Osteoblast (primary cell): Measurements from ENCODE around the gene GGCT. TPM values are rescaled to one million over a fixed set of nuclear protein-coding genes. Genes with fewer than 3 reads are reported as not detected.

Source experiments
- DNase-seq: peaks from one replicate; pipeline ENCODE4 v3.0.0; 2011; ENCODE audit warnings: low spot score, mixed read lengths; ENCODE audit not compliant: insufficient read length; ENCODE audit errors: missing footprints
- H2AFZ ChIP-seq: 2 replicates; pipeline ENCODE4 v1.6.0; 2011; ENCODE audit warnings: mild to moderate bottlenecking, low read length
- H3K27ac ChIP-seq: 2 replicates; pipeline ENCODE4 v1.5.1; 2011; ENCODE audit warnings: mild to moderate bottlenecking, low read depth, low read length, moderate library complexity
- H3K27me3 ChIP-seq: 2 replicates; pipeline ENCODE4 v1.6.0; 2012; ENCODE audit warnings: mild to moderate bottlenecking, control low read depth, inconsistent platforms, low read length, moderate library complexity; ENCODE audit not compliant: insufficient read depth
- H3K36me3 ChIP-seq: 2 replicates; pipeline ENCODE4 v1.5.1; 2011; ENCODE audit warnings: mild to moderate bottlenecking, low read length, control low read depth, moderate library complexity; ENCODE audit not compliant: insufficient read depth
- H3K4me1 ChIP-seq: 2 replicates; pipeline ENCODE4 v1.5.1; 2011; ENCODE audit warnings: mild to moderate bottlenecking, low read length, control low read depth, moderate library complexity; ENCODE audit not compliant: insufficient read depth
- H3K4me2 ChIP-seq: 2 replicates; pipeline ENCODE4 v1.6.0; 2011; ENCODE audit warnings: mild to moderate bottlenecking, low read length; ENCODE audit not compliant: insufficient read depth
- H3K4me3 ChIP-seq: fragments of 200-600 bp; sonication (generic); 3 replicates; pipeline ENCODE4 v1.5.1; 2012; ENCODE audit warnings: mild to moderate bottlenecking, low read length, inconsistent platforms; ENCODE audit not compliant: insufficient read depth
- H3K79me2 ChIP-seq: 2 replicates; pipeline ENCODE4 v1.6.0; 2012; ENCODE audit warnings: mild to moderate bottlenecking, low read length, control low read depth, inconsistent platforms; ENCODE audit not compliant: insufficient read depth
- H3K9me3 ChIP-seq: 2 replicates; pipeline ENCODE4 v1.5.1; 2011; ENCODE audit warnings: low read depth, low read length, control low read depth
- H4K20me1 ChIP-seq: 2 replicates; pipeline ENCODE4 v1.6.0; 2012; ENCODE audit warnings: mild to moderate bottlenecking, low read length, control low read depth; ENCODE audit not compliant: insufficient read depth
- CTCF ChIP-seq: IDR thresholded peaks from 2 replicates; pipeline ENCODE4 v1.5.1; 2011; ENCODE audit warnings: mild to moderate bottlenecking, low read depth, low read length, moderate library complexity; ENCODE audit errors: extremely low read depth
- total RNA-seq: library from RNA; depleted of rRNA; stranded (reverse); fragments of >200 nt; gene quantifications from 2 replicates; pipeline ENCODE4 v1.2.3, GENCODE V29; 2012

Gene GGCT
- total RNA-seq, 1 donor = 24.2 TPM

GRCh38 chr7:30453016-30453415 is 51.6 kb downstream of the GGCT start:
- no peaks in the 10 kb centered on the region for H4K20me1 ChIP-seq
- H3K4me2 ChIP-seq = no peak overlapping the region
- TF ChIP-seq CTCF = no peak
- DNase-seq = no peak
- H3K79me2 ChIP-seq = no peaks in the 10 kb centered on the region
- H3K27me3 ChIP-seq = no peaks in the 10 kb centered on the region
- H3K36me3 ChIP-seq = peaks cover 45% of the 10 kb centered on the region
- H2AFZ ChIP-seq = no peak overlapping the region
- H3K4me1 ChIP-seq = peaks cover 2% of the 10 kb centered on the region
- H3K27ac ChIP-seq = no peak overlapping the region
- no peak overlapping the region for H3K4me3 ChIP-seq
- no peaks in the 10 kb centered on the region for H3K9me3 ChIP-seq

- no peaks in the 10 kb centered on the region for H3K79me2 ChIP-seq
- H4K20me1 ChIP-seq = no peaks in the 10 kb centered on the region
- H3K4me2 ChIP-seq = no peak overlapping the region
- H3K4me3 ChIP-seq = no peak overlapping the region
- peaks cover 48% of the 10 kb centered on the region for H3K36me3 ChIP-seq
- no peak for DNase-seq
- no peaks in the 10 kb centered on the region for H3K27me3 ChIP-seq
- H3K4me1 ChIP-seq = no peaks in the 10 kb centered on the region
- no peak overlapping the region for H3K27ac ChIP-seq
- no peak for TF ChIP-seq CTCF
- H3K9me3 ChIP-seq = no peaks in the 10 kb centered on the region
- no peak overlapping the region for H2AFZ ChIP-seq
These were observed 52.2 kb downstream of the GGCT start for GRCh38 chr7:30452280-30452930.

GRCh38 chr7:30451539-30452279 is 52.9 kb downstream of the GGCT start:
- H3K4me1 ChIP-seq = no peaks in the 10 kb centered on the region
- H3K4me2 ChIP-seq = no peak overlapping the region
- no peak overlapping the region for H3K27ac ChIP-seq
- no peak overlapping the region for H2AFZ ChIP-seq
- H3K27me3 ChIP-seq = no peaks in the 10 kb centered on the region
- no peaks in the 10 kb centered on the region for H4K20me1 ChIP-seq
- no peak overlapping the region for H3K4me3 ChIP-seq
- H3K9me3 ChIP-seq = no peaks in the 10 kb centered on the region
- TF ChIP-seq CTCF = no peak
- DNase-seq = no peak
- peaks cover 52% of the 10 kb centered on the region for H3K36me3 ChIP-seq
- no peaks in the 10 kb centered on the region for H3K79me2 ChIP-seq

GRCh38 chr7:30450983-30451497 is 53.6 kb downstream of the GGCT start:
- Histone ChIP-seq H3K4me3 (no peak overlapping the region), H3K4me1 (no peaks in the 10 kb centered on the region), H3K27me3 (no peaks in the 10 kb centered on the region), H3K79me2 (no peaks in the 10 kb centered on the region), H3K4me2 (no peak overlapping the region), H3K9me3 (no peaks in the 10 kb centered on the region), H2AFZ (no peak overlapping the region), H3K36me3 (peaks cover 46% of the 10 kb centered on the region), H3K27ac (no peak overlapping the region), H4K20me1 (no peaks in the 10 kb centered on the region)
- DNase-seq = no peak
- TF ChIP-seq CTCF = no peak
